Adipocyte (in vitro differentiated cells): Measurements from ENCODE around the gene MPEG1.

Source experiments
- DNase-seq: peaks from one replicate; pipeline ENCODE4 v3.0.0-alpha.2; 2015; ENCODE audit warnings: low read depth
- H3K27me3 ChIP-seq: replicated peaks from 2 replicates; pipeline ENCODE4 v1.7.0; 2013; ENCODE audit warnings: mild to moderate bottlenecking, low read length, moderate library complexity; ENCODE audit not compliant: control insufficient read depth, insufficient read depth
- H3K36me3 ChIP-seq: 2 replicates; pipeline ENCODE4 v1.7.0; 2013; ENCODE audit warnings: low read length, mild to moderate bottlenecking, moderate library complexity; ENCODE audit not compliant: control insufficient read depth, insufficient read depth, severe bottlenecking
- H3K4me1 ChIP-seq: 2 replicates; pipeline ENCODE4 v1.7.0; 2013; ENCODE audit warnings: mild to moderate bottlenecking, low read length, moderate library complexity; ENCODE audit not compliant: control insufficient read depth, insufficient read depth
- H3K4me3 ChIP-seq: 2 replicates; pipeline ENCODE4 v1.7.0; 2013; ENCODE audit warnings: mild to moderate bottlenecking, low read length, moderate library complexity
- H3K9ac ChIP-seq: 2 replicates; pipeline ENCODE4 v1.7.0; 2013; ENCODE audit warnings: mild to moderate bottlenecking, low read length, moderate library complexity
- H3K9me3 ChIP-seq: 2 replicates; pipeline ENCODE4 v1.7.0; 2013; ENCODE audit warnings: mild to moderate bottlenecking, low read length, moderate library complexity; ENCODE audit not compliant: control insufficient read depth

MPEG1 gene

GRCh38 chr11:59187587-59187986, 25.1 kb downstream of the MPEG1 start:
- Histone ChIP-seq H3K4me3 (no peak overlapping the region), H3K27me3 (no peaks in the 10 kb centered on the region), H3K9ac (peak overlapping the region; percentile 1), H3K36me3 (peaks cover 32% of the 10 kb centered on the region), H3K4me1 (peaks cover 72% of the 10 kb centered on the region), H3K9me3 (no peaks in the 10 kb centered on the region)
- DNase-seq: peak; percentile 75

DNA sequence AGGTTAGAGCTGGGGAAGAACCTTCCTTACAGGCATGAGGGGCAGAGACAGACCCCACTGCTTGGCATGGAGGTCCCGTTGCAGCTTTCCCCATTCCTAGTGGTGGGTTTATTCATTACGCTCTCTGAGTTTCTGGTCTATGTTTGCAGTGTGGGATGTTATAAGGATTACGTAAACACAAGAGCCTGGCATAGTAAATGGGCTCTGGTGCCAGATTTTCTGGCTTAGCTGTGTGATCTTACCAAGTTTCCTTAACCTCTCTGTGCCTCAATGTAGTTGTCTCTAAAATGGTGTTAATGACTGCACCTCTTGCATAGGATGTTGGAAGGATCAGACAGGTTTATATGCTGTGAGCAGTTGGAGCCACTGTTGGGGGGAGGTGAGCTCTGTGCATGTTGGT, 25.7 kb downstream of the MPEG1 start:
- no peaks in the 10 kb centered on the region for H3K9me3 ChIP-seq
- peaks cover 72% of the 10 kb centered on the region for H3K4me1 ChIP-seq

DNA sequence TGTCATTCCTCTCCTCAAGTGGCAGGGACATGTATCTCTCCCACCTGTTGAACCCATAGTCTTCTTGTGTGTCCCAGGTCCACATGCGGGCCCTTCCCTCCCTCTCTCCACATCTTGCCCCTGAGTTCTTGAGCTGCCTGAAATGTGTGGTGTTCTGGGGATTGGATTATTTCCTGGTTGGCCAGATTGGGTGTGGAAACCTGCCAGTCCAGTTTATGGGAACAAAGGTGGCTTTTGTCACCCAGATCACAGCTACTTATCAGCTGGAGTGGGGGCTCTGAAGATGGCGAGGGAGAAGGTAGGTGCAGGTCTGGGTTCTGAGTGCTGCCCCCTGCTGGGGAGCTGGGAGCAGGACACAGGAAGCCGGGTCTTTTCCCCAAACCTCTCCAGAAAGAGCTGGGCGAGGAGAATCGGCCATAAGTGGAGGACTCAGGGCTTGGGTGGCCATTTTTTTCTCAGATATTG, 26.6 kb downstream of the MPEG1 start:
- peaks cover 72% of the 10 kb centered on the region for H3K4me1 ChIP-seq
- peak overlapping the region; percentile 12 for H3K4me3 ChIP-seq
- H3K9ac ChIP-seq: peak overlapping the region; percentile 52
- H3K9me3 ChIP-seq: no peaks in the 10 kb centered on the region
- H3K36me3 ChIP-seq: peaks cover 29% of the 10 kb centered on the region
- H3K27me3 ChIP-seq: no peaks in the 10 kb centered on the region
- peak; percentile 26 for DNase-seq

More for the DNA sequence above, 25.7 kb downstream of the MPEG1 start:
- no peak for DNase-seq
- Histone ChIP-seq H3K4me3 (no peak overlapping the region), H3K27me3 (no peaks in the 10 kb centered on the region), H3K36me3 (peaks cover 32% of the 10 kb centered on the region), H3K9ac (peak overlapping the region; percentile 1)

DNA sequence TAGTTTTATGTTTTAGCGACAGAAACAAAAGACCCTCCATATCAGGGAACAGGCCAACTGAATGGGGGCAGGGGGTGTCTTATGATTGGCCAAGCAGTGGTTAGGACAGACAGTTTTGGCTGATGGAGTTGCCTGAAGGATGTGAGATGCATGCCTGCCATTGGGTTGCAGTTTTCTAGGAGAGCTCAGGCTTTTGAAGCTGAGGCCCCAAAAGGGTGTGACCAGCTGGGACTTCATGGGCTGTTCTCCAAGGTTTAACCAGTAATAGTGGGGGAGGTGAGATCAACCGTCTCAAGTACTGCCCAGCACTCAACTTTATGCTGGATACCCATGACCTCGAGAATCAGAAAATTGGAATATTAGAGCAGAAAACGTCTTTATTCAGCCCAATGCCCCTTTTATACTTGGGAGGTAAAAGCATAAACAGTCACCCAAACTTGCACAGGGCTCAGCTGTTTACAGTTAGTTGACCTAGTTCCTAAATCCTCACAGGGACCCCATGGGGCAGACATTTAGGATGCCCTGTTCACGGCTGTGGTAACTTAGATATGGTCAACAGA, 27.3 kb downstream of the MPEG1 start:
- no peaks in the 10 kb centered on the region for H3K27me3 ChIP-seq
- H3K4me1 ChIP-seq: peaks cover 71% of the 10 kb centered on the region
- no peaks in the 10 kb centered on the region for H3K9me3 ChIP-seq
- H3K4me3 ChIP-seq: peak overlapping the region; percentile 12
- H3K36me3 ChIP-seq: peaks cover 22% of the 10 kb centered on the region
- peak; percentile 57 for DNase-seq
- peak overlapping the region; percentile 52 for H3K9ac ChIP-seq

DNA sequence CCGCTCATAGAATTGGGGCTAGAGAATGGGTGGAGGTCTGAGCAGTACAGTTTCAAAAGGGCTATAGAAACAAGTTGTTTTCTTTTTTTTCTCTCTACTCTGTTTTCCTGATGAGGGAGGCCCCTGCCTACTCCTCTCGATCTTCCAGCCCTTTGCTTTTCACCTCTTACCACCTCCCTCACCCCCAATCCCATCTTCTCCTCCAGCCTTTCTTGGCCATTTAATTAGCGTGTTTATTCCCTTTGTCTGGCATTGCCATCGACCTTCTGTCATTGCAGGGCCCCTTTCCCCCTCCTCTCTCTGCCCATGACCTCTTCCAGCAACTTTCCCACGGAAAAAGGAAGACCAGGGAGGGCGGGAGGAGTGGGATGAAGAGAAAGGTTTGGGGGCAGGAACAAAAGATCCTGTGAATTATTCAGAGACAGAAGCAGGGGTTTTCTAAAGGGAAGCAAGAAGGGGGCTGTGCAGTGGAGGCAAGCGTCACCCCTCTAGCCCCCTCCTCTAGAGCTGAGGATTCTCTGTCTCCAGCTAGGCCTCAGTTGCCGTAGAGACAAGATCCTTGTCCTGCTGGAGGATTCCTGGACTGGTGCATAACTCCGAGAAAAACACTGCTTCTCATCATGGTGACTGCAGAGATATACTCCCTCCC, 27.9 kb downstream of the MPEG1 start:
- no peaks in the 10 kb centered on the region for H3K27me3 ChIP-seq
- H3K4me3 ChIP-seq: no peak overlapping the region
- H3K9me3 ChIP-seq: no peaks in the 10 kb centered on the region
- no peak for DNase-seq
- H3K9ac ChIP-seq: no peak overlapping the region
- H3K4me1 ChIP-seq: peaks cover 65% of the 10 kb centered on the region
- peaks cover 19% of the 10 kb centered on the region for H3K36me3 ChIP-seq

DNA sequence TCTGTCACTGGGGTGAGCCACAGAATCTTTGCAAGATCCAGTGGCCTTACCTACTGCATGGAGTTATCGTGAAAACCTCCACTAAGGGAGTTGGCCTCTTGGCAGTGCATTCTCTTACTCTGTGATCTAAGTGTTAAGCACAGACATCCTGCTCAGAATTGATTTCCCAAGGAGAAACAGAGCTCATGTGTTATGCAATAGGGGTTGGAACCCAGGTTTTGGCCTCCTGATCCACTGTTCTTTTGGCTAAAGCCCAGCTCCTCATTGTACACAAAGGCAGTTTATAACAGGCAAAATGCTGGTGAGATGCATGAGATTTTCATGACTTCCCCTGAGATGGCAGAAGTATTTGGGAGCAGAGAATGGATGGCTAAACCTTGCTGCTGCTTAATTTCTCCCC, 29.0 kb downstream of the MPEG1 start:
- DNase-seq: peak; percentile 84
- Histone ChIP-seq H3K4me3 (no peak overlapping the region), H3K36me3 (peaks cover 19% of the 10 kb centered on the region), H3K27me3 (no peaks in the 10 kb centered on the region), H3K4me1 (peaks cover 55% of the 10 kb centered on the region), H3K9ac (no peak overlapping the region), H3K9me3 (no peaks in the 10 kb centered on the region)

GRCh38 chr11:59182457-59183151, 30.1 kb downstream of the MPEG1 start:
- no peak overlapping the region for H3K4me3 ChIP-seq
- no peak overlapping the region for H3K9ac ChIP-seq
- peaks cover 49% of the 10 kb centered on the region for H3K4me1 ChIP-seq
- no peak for DNase-seq
- H3K27me3 ChIP-seq: no peaks in the 10 kb centered on the region
- peaks cover 19% of the 10 kb centered on the region for H3K36me3 ChIP-seq
- no peaks in the 10 kb centered on the region for H3K9me3 ChIP-seq

GRCh38 chr11:59181746-59182456, 30.8 kb downstream of the MPEG1 start:
- H3K36me3 ChIP-seq: peaks cover 19% of the 10 kb centered on the region

GRCh38 chr11:59180907-59181306, 31.8 kb downstream of the MPEG1 start:
- no peaks in the 10 kb centered on the region for H3K27me3 ChIP-seq
- no peaks in the 10 kb centered on the region for H3K9me3 ChIP-seq
- H3K4me3 ChIP-seq: no peak overlapping the region
- peaks cover 19% of the 10 kb centered on the region for H3K36me3 ChIP-seq
- peaks cover 45% of the 10 kb centered on the region for H3K4me1 ChIP-seq
- H3K9ac ChIP-seq: no peak overlapping the region
- no peak for DNase-seq

More at GRCh38 chr11:59181746-59182456, 30.8 kb downstream of the MPEG1 start:
- H3K9me3 ChIP-seq: no peaks in the 10 kb centered on the region
- H3K4me1 ChIP-seq: peaks cover 45% of the 10 kb centered on the region
- no peaks in the 10 kb centered on the region for H3K27me3 ChIP-seq
- DNase-seq: no peak
- no peak overlapping the region for H3K9ac ChIP-seq
- H3K4me3 ChIP-seq: no peak overlapping the region

- H3K4me1 ChIP-seq: peaks cover 45% of the 10 kb centered on the region
- H3K36me3 ChIP-seq: peaks cover 19% of the 10 kb centered on the region
- no peak overlapping the region for H3K9ac ChIP-seq
- no peak for DNase-seq
- H3K4me3 ChIP-seq: no peak overlapping the region
- no peaks in the 10 kb centered on the region for H3K27me3 ChIP-seq
- H3K9me3 ChIP-seq: no peaks in the 10 kb centered on the region
These were observed 32.5 kb downstream of the MPEG1 start for GRCh38 chr11:59180168-59180776.

GRCh38 chr11:59179121-59179520, 33.6 kb downstream of the MPEG1 start:
- Histone ChIP-seq H3K9me3 (no peaks in the 10 kb centered on the region), H3K4me1 (peaks cover 45% of the 10 kb centered on the region), H3K27me3 (no peaks in the 10 kb centered on the region), H3K9ac (no peak overlapping the region), H3K4me3 (no peak overlapping the region), H3K36me3 (peaks cover 19% of the 10 kb centered on the region)
- no peak for DNase-seq
